ENCODE results near the gene SVEP1.

DNA sequence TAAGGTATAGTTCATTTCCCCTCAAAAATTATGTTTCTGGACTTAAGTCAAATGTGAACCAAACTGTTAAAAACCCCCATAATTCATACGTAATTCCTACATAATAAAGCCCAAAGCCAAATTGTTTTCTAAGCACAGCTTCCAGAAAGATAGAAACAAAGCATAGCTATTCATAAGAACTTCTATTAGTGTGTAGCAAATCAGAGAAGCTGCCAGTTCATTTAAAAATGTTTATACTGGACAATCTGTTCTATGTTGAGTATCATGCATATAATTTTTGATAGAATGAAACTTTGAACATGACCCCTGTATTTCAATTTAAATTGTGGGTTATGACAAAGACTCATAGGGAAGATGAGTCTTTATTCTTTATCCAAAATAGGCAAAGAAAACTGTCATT, 122.9 kb downstream of the SVEP1 start:
- TF ChIP-seq POLR2AphosphoS5 (IDR thresholded peaks at IDR 0.05; ENCODE audit: low read depth, low read length) (no peak), SIN3A (IDR thresholded peaks at IDR 0.05; ENCODE audit: borderline replicate concordance, insufficient read depth, low read length) (no peak)
